IMR-90 (cell line): ENCODE data around the gene ST3GAL3. TPM values are rescaled to one million over a fixed set of nuclear protein-coding genes. Genes with fewer than 3 reads are reported as not detected.

Experiments used
- ATAC-seq: fragments of 200-7000 bp; cut with Tn5 transposase; 2 replicates; pipeline ENCODE4 v1.9.1; 2020; ENCODE audit warnings: low read depth, mild to moderate bottlenecking, moderate library complexity
- BruUV-seq: library from RNA; stranded (reverse); fragments of 400-500 nt; replicated peaks from 2 replicates; lab custom pipeline; 2021; lab: Mats Ljungman, UMichigan
- CTCF ChIA-PET: fragments of 300-600 bp; formaldehyde crosslinking; extraction: SDS; loops from one replicate; lab custom pipeline; 2021; ENCODE audit warnings: antibody characterized with exemption; lab: Yijun Ruan, JAX
- POLR2A ChIA-PET: fragments of 300-600 bp; sonication (Branson Sonifier 250); formaldehyde crosslinking; loops from one replicate; lab custom pipeline; 2022; ENCODE audit warnings: antibody characterized with exemption; ENCODE audit not compliant: unreplicated experiment; lab: Charles Lee
- DNase-seq: peaks from one replicate; pipeline ENCODE4 v3.0.0; 2013
- H2AFZ ChIP-seq: replicated peaks from 2 replicates; pipeline ENCODE3; 2013; ENCODE audit warnings: low read length, mild to moderate bottlenecking; ENCODE audit not compliant: poor library complexity
- H2AK5ac ChIP-seq: 2 replicates; pipeline ENCODE4 v1.6.1; 2013; ENCODE audit warnings: low read depth, low read length, inconsistent platforms
- H2AK9ac ChIP-seq: replicated peaks from 2 replicates; pipeline ENCODE3; 2013; ENCODE audit warnings: mild to moderate bottlenecking, low read depth, low read length, moderate library complexity; ENCODE audit not compliant: poor library complexity
- H2BK120ac ChIP-seq: 2 replicates; pipeline ENCODE4 v1.6.1; 2013; ENCODE audit warnings: low read depth, low read length, inconsistent platforms
- H2BK15ac ChIP-seq: 3 replicates; pipeline ENCODE4 v1.6.1; 2013; ENCODE audit warnings: low read depth, low read length, inconsistent platforms
- H2BK20ac ChIP-seq: 2 replicates; pipeline ENCODE4 v1.6.1; 2013; ENCODE audit warnings: low read depth, mild to moderate bottlenecking, inconsistent platforms, low read length, moderate library complexity
- H2BK5ac ChIP-seq: 2 replicates; pipeline ENCODE4 v1.6.1; 2013; ENCODE audit warnings: mild to moderate bottlenecking, low read depth, low read length, inconsistent platforms; ENCODE audit not compliant: poor library complexity, severe bottlenecking
- H3K14ac ChIP-seq: replicated peaks from 2 replicates; pipeline ENCODE4 v1.6.1; 2013; ENCODE audit warnings: low read depth, low read length, inconsistent platforms
- H3K18ac ChIP-seq: 2 replicates; pipeline ENCODE4 v1.6.1; 2013; ENCODE audit warnings: low read depth, low read length, control low read depth
- H3K23ac ChIP-seq: 2 replicates; pipeline ENCODE4 v1.6.1; 2013; ENCODE audit warnings: low read depth, low read length, inconsistent platforms
- H3K27ac ChIP-seq: 2 replicates; pipeline ENCODE4 v1.5.1; 2013; ENCODE audit warnings: mild to moderate bottlenecking, control low read depth, low read length; ENCODE audit not compliant: insufficient read depth
- H3K27me3 ChIP-seq: 2 replicates; pipeline ENCODE4 v1.6.1; 2013; ENCODE audit warnings: low read length; ENCODE audit not compliant: control insufficient read depth, insufficient read depth
- H3K36me3 ChIP-seq: 2 replicates; pipeline ENCODE4 v1.6.1; 2013; ENCODE audit warnings: low read length, mixed read lengths; ENCODE audit not compliant: control insufficient read depth, insufficient read depth
- H3K4ac ChIP-seq: 2 replicates; pipeline ENCODE4 v1.6.1; 2013; ENCODE audit warnings: low read depth, low read length, inconsistent platforms
- H3K4me1 ChIP-seq: 2 replicates; pipeline ENCODE4 v1.6.1; 2013; ENCODE audit warnings: low read length, mixed read lengths; ENCODE audit not compliant: control insufficient read depth, insufficient read depth
- H3K4me2 ChIP-seq: 2 replicates; pipeline ENCODE4 v1.6.1; 2013; ENCODE audit warnings: low read depth, mild to moderate bottlenecking, control low read depth, low read length, moderate library complexity
- H3K4me3 ChIP-seq: 2 replicates; pipeline ENCODE4 v1.5.1; 2013; ENCODE audit warnings: low read depth, mild to moderate bottlenecking, control low read depth, low read length, moderate library complexity; ENCODE audit not compliant: insufficient read depth
- H3K56ac ChIP-seq: 2 replicates; pipeline ENCODE4 v1.6.1; 2013; ENCODE audit warnings: low read length, inconsistent platforms; ENCODE audit not compliant: insufficient read depth; ENCODE audit errors: extremely low read depth
- H3K79me1 ChIP-seq, 2 experiments: 2 replicates each; pipeline ENCODE4 v1.6.1; 2013; ENCODE audit warnings: low read length in 2 of 2, inconsistent platforms in 1 of 2, low read depth in 1 of 2
- H3K9ac ChIP-seq: 2 replicates; pipeline ENCODE4 v1.6.1; 2013; ENCODE audit warnings: low read depth, low read length, control low read depth
- H3K9me1 ChIP-seq: 2 replicates; pipeline ENCODE4 v1.6.1; 2013; ENCODE audit warnings: low read length, inconsistent platforms; ENCODE audit not compliant: insufficient read depth
- H3K9me3 ChIP-seq: 2 replicates; pipeline ENCODE4 v1.6.1; 2013; ENCODE audit warnings: low read length; ENCODE audit not compliant: control insufficient read depth, insufficient read depth
- H4K20me1 ChIP-seq: 2 replicates; pipeline ENCODE4 v1.6.1; 2013; ENCODE audit warnings: low read length, inconsistent platforms; ENCODE audit not compliant: insufficient read depth
- H4K5ac ChIP-seq: 2 replicates; pipeline ENCODE4 v1.6.1; 2013; ENCODE audit warnings: mild to moderate bottlenecking, low read depth, low read length, control low read depth
- H4K8ac ChIP-seq, 2 experiments: 2 replicates each; pipeline ENCODE4 v1.6.1; 2013; ENCODE audit warnings: low read depth in 2 of 2, low read length in 2 of 2, control low read depth in 1 of 2, inconsistent platforms in 1 of 2
- H4K91ac ChIP-seq: 2 replicates; pipeline ENCODE4 v1.6.1; 2013; ENCODE audit warnings: low read depth, low read length, inconsistent platforms; ENCODE audit not compliant: insufficient read depth
- BHLHE40 ChIP-seq: fragments of 150-350 bp; IDR thresholded peaks from 2 replicates; pipeline ENCODE4 v1.6.1; 2016; ENCODE audit warnings: mild to moderate bottlenecking, low read depth, low read length
- MAZ ChIP-seq: IDR thresholded peaks from 2 replicates; pipeline ENCODE4 v1.6.1; 2012; ENCODE audit warnings: low read depth, mild to moderate bottlenecking, low read length, improper control_type of control experiment, moderate library complexity, borderline replicate concordance
- POLR2A ChIP-seq: IDR thresholded peaks from 2 replicates; pipeline ENCODE4 v1.6.1; 2012; ENCODE audit warnings: mild to moderate bottlenecking, low read depth, low read length
- RFX5 ChIP-seq: IDR thresholded peaks from 2 replicates; pipeline ENCODE4 v1.8.0; 2012; ENCODE audit warnings: low read depth, mild to moderate bottlenecking, low read length, moderate library complexity
- USF2 ChIP-seq: fragments of 150-350 bp; IDR thresholded peaks from 2 replicates; pipeline ENCODE4 v1.6.1; 2017; ENCODE audit warnings: mild to moderate bottlenecking, antibody characterized with exemption, low read length, low read depth
- WGBS, 2 experiments: methylation state at CpG; one replicate each; pipeline versions ENCODE4 v1.1.5 to v1.1.7; 2013; ENCODE audit warnings: missing lambda C conversion rate in 2 of 2; ENCODE audit not compliant: insufficient read length in 1 of 2; ENCODE audit errors: extremely low coverage in 2 of 2; 5-methylcytosine and 5-hydroxymethylcytosine counted together
- dilution Hi-C: fragments of 300-500 bp; cut with HindIII; formaldehyde crosslinking; loops from one replicate; pipeline ENCODE4 v1.14.3; 2018; ENCODE audit warnings: low sequenced_read_pairs; ENCODE audit not compliant: unreplicated experiment
- in situ Hi-C: fragments of 300-500 bp; cut with MboI; formaldehyde crosslinking; loops from 3 replicates; pipeline ENCODE4 v1.14.3; 2019; ENCODE audit warnings: low sequenced_read_pairs, inconsistent platforms, mixed read lengths
- intact Hi-C: fragments of 100-400 bp; cut with micrococcal nuclease; formaldehyde crosslinking; loops from 2 replicates; pipeline ENCODE4 v1.10.0; 2022
- polyA plus RNA-seq, 3 experiments: library from polyadenylated mRNA; depleted of rRNA; stranded (reverse); fragments of >200 nt; gene quantifications; 2 replicates each; pipeline ENCODE4 v1.2.3, GENCODE V29; 2012; ENCODE audit warnings: low replicate concordance in 1 of 3
- total RNA-seq: library from RNA; depleted of rRNA; stranded (reverse); fragments of >200 nt; gene quantifications from 2 replicates; pipeline ENCODE4 v1.2.3, GENCODE V29; 2012
- TF ChIP-seq, protein P1 (sequence below): fragments of 150-350 bp; IDR thresholded peaks from 2 replicates; pipeline ENCODE4 v1.6.1; 2016; ENCODE audit warnings: low read depth, mild to moderate bottlenecking, low read length, moderate library complexity, borderline replicate concordance

The ST3GAL3 gene
- total and polyA plus RNA-seq, 2 of the 4 experiments (the other 2 are of a cell fraction), result 12.0 to 14.8 TPM

DNA sequence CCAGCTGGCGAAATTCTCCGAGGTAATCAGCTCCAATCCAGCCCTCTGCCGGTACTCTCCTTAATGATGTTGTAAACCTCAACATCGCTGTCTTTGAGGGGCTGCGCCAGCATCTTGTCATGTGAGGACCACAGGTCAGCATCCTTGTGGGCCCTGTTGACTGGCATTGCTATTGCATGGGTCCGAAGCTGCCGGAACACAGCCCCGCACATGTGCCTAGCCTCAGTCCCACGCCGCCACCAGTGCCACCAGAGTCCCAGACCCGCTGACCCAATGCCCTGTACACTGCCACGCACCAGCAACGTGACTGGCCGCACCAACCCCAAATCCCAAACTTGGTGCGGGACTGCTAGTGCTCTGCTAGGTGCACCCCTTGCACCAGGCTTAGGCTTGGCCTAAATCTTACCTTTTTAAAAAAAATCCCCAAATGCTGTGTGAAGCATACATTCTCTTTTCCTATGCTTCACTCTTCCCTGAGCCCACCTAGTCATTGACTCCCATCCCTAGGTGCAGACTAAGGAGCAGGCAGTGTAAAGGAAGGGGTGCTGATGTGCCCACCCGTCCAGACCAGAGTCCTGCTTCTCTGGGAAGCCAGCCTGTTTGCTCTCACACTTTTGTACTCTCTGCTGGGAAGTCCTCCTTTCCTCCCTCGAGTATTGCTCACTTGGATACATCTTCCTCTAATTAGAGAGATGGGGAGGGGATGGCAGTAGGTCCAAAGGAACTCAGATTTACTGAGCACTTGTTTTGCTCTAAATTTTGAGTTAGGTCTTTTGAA, 144.4 kb downstream of the ST3GAL3 start:
- H3K27me3 ChIP-seq, result no peaks in the 10 kb centered on the region
- no TSS peak for BruUV-seq
- no peaks in the 10 kb centered on the region for H3K36me3 ChIP-seq
- H3K56ac ChIP-seq, result no peak overlapping the region
- no peak overlapping the region for H3K9ac ChIP-seq
- H2AK5ac ChIP-seq, result no peak overlapping the region
- intact Hi-C loops (loop anchor here (5.0 kb wide), 1 partner anchor 81 kb away; the partner anchor contains the start of gene ARTN), dilution Hi-C loops (no loop called here), in situ Hi-C loops (no loop called here)
- peaks cover 12% of the 10 kb centered on the region for H3K9me1 ChIP-seq
- ChIA-PET POLR2A (no interaction called here), CTCF (no interaction called here)
- H4K20me1 ChIP-seq, result peaks cover 35% of the 10 kb centered on the region
- H4K8ac ChIP-seq, result no peak overlapping the region
- no peak overlapping the region for H3K14ac ChIP-seq
- H2BK15ac ChIP-seq, result no peak overlapping the region
- H4K5ac ChIP-seq, result no peak overlapping the region
- no peak overlapping the region for H2AK9ac ChIP-seq
- H3K79me1 ChIP-seq, result peaks cover 11 to 50% of the 10 kb centered on the region in 2 experiments
- H3K4me3 ChIP-seq, result no peak overlapping the region
- no peak overlapping the region for H3K27ac ChIP-seq
- ATAC-seq (no peak), DNase-seq (no peak)
- H2BK20ac ChIP-seq, result no peak overlapping the region
- no peak overlapping the region for H2BK5ac ChIP-seq
- H4K91ac ChIP-seq, result no peak overlapping the region
- no peak overlapping the region for H3K4ac ChIP-seq
- no peak overlapping the region for H2BK120ac ChIP-seq
- no peak overlapping the region for H3K18ac ChIP-seq
- peaks cover 4% of the 10 kb centered on the region for H3K4me1 ChIP-seq
- WGBS, 2 experiments, result 97% methylated on average over 14 of the region's 17 CpGs; no CpG with 5 or more reads in 1 of the 2 experiments
- H3K23ac ChIP-seq, result no peak overlapping the region
- no peak overlapping the region for H2AFZ ChIP-seq
- TF ChIP-seq MAZ (no peak), USF2 (no peak), POLR2A (no peak), RFX5 (no peak), BHLHE40 (no peak)
- TF ChIP-seq, protein P1, sequence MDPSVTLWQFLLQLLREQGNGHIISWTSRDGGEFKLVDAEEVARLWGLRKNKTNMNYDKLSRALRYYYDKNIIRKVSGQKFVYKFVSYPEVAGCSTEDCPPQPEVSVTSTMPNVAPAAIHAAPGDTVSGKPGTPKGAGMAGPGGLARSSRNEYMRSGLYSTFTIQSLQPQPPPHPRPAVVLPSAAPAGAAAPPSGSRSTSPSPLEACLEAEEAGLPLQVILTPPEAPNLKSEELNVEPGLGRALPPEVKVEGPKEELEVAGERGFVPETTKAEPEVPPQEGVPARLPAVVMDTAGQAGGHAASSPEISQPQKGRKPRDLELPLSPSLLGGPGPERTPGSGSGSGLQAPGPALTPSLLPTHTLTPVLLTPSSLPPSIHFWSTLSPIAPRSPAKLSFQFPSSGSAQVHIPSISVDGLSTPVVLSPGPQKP, result no peak
- no peaks in the 10 kb centered on the region for H3K9me3 ChIP-seq
- no peak overlapping the region for H3K4me2 ChIP-seq
